PC-3 (cell line): ENCODE measurements around the gene PRKAR1A. TPM values are rescaled to one million over a fixed set of nuclear protein-coding genes. Genes with fewer than 3 reads are reported as not detected.

Experiments used
- ATAC-seq: fragments of 200-7000 bp; cut with Tn5 transposase; 2 replicates; pipeline ENCODE4 v1.9.1; 2020; ENCODE audit warnings: mild to moderate bottlenecking, moderate library complexity
- BruUV-seq: library from RNA; stranded (reverse); fragments of 400-500 nt; replicated peaks from 2 replicates; lab custom pipeline; 2021; lab: Mats Ljungman, UMichigan
- CTCF ChIA-PET: fragments of 300-600 bp; sonication (Branson Sonifier 250); formaldehyde crosslinking; loops from one replicate; lab custom pipeline; 2022; ENCODE audit warnings: antibody characterized with exemption; lab: Charles Lee
- POLR2A ChIA-PET: fragments of 300-600 bp; sonication (Branson Sonifier 250); formaldehyde crosslinking; loops from one replicate; lab custom pipeline; 2022; ENCODE audit warnings: antibody characterized with exemption; ENCODE audit not compliant: unreplicated experiment; lab: Charles Lee
- DNase-seq: peaks from one replicate; pipeline ENCODE4 v3.0.0-alpha.2; 2015
- H2AFZ ChIP-seq: fragments of 300-600 bp; sonication (generic); 2 replicates; pipeline ENCODE4 v1.6.0; 2016; ENCODE audit warnings: antibody characterized with exemption, low read length
- H3F3A ChIP-seq: fragments of 300-600 bp; sonication (generic); one replicate; pipeline ENCODE4 v1.6.0; 2017; ENCODE audit warnings: antibody characterized with exemption, low read length, control low read depth, mild to moderate bottlenecking; ENCODE audit not compliant: unreplicated experiment
- H3K27ac ChIP-seq: fragments of 300-600 bp; sonication (generic); 2 replicates; pipeline ENCODE4 v1.5.1; 2016; ENCODE audit warnings: mild to moderate bottlenecking, low read length
- H3K27me3 ChIP-seq: fragments of 300-600 bp; sonication (generic); 2 replicates; pipeline ENCODE4 v1.6.1; 2016; ENCODE audit warnings: low read length, mixed read lengths
- H3K36me3 ChIP-seq: fragments of 300-600 bp; sonication (generic); 2 replicates; pipeline ENCODE4 v1.6.1; 2016; ENCODE audit warnings: low read depth, mixed run types, low read length, mixed read lengths
- H3K4me1 ChIP-seq: fragments of 300-600 bp; sonication (generic); 2 replicates; pipeline ENCODE4 v1.5.1; 2016; ENCODE audit warnings: low read length; ENCODE audit not compliant: insufficient read depth
- H3K4me2 ChIP-seq: fragments of 300-600 bp; sonication (generic); 2 replicates; pipeline ENCODE4 v1.6.0; 2016; ENCODE audit warnings: low read length
- H3K4me3 ChIP-seq: fragments of 300-600 bp; sonication (generic); 2 replicates; pipeline ENCODE4 v1.5.1; 2016; ENCODE audit warnings: mild to moderate bottlenecking, low read length, mixed read lengths
- H3K79me2 ChIP-seq: fragments of 300-600 bp; sonication (generic); 2 replicates; pipeline ENCODE4 v1.6.1; 2017; ENCODE audit warnings: low read length, mixed read lengths
- H3K9ac ChIP-seq: fragments of 300-600 bp; sonication (generic); 2 replicates; pipeline ENCODE4 v1.6.0; 2016; ENCODE audit warnings: mild to moderate bottlenecking, low read length
- H3K9me2 ChIP-seq: fragments of 300-600 bp; sonication (generic); replicated peaks from 2 replicates; pipeline ENCODE4 v1.6.1; 2016; ENCODE audit warnings: mixed run types, low read length, mixed read lengths
- H3K9me3 ChIP-seq: fragments of 300-600 bp; sonication (generic); 2 replicates; pipeline ENCODE4 v1.6.1; 2016; ENCODE audit warnings: low read length, mixed read lengths
- H4K20me1 ChIP-seq: fragments of 300-600 bp; sonication (generic); 2 replicates; pipeline ENCODE4 v1.6.1; 2016; ENCODE audit warnings: low read length, mixed read lengths
- EZH2 ChIP-seq: fragments of 300-600 bp; sonication (generic); IDR thresholded peaks from one replicate; pipeline ENCODE4 v1.6.1; 2017; ENCODE audit warnings: antibody characterized with exemption, mild to moderate bottlenecking, low read length; ENCODE audit not compliant: unreplicated experiment
- EZH2phosphoT487 ChIP-seq: fragments of 300-600 bp; sonication (generic); IDR thresholded peaks from 2 replicates; pipeline ENCODE4 v1.6.1; 2018; ENCODE audit warnings: mild to moderate bottlenecking, antibody characterized with exemption, low read length, borderline replicate concordance
- intact Hi-C: fragments of 100-400 bp; cut with micrococcal nuclease; formaldehyde crosslinking; loops from 2 replicates; pipeline ENCODE4 v1.9.0; 2023
- total RNA-seq: library from RNA; depleted of rRNA; stranded (reverse); fragments of >200 nt; gene quantifications from 2 replicates; pipeline ENCODE4 v1.2.3, GENCODE V29; 2014
- TF ChIP-seq, protein P1 (sequence below): fragments of 300-600 bp; sonication (generic); conservative IDR thresholded peaks from 2 replicates; pipeline ENCODE4 v1.5.1; 2017; ENCODE audit warnings: antibody characterized with exemption, low read depth, mild to moderate bottlenecking, low read length

Gene PRKAR1A
- total RNA-seq, 1 experiment from 2014 or later: 214 TPM

GRCh38 chr17:68541816-68542215, 29.6 kb downstream of the PRKAR1A start:
- ATAC-seq: no peak
- no TSS peak for BruUV-seq
- Histone ChIP-seq H3K4me1 (peaks cover 29% of the 10 kb centered on the region), H2AFZ (no peak overlapping the region), H3K9me3 (no peaks in the 10 kb centered on the region), H3K27ac (peak overlapping the region; percentile 98), H3K9me2 (no peaks in the 10 kb centered on the region), H3K36me3 (peaks cover 16% of the 10 kb centered on the region), H3F3A (peaks cover 5% of the 10 kb centered on the region), H3K4me3 (no peak overlapping the region), H3K9ac (peak overlapping the region; percentile 79), H4K20me1 (no peaks in the 10 kb centered on the region), H3K79me2 (no peaks in the 10 kb centered on the region), H3K27me3 (no peaks in the 10 kb centered on the region), H3K4me2 (peak overlapping the region; percentile 71; the same call in 1 of the 2 replicates)
- TF ChIP-seq EZH2phosphoT487: no peak
- no peak for TF ChIP-seq EZH2
- TF ChIP-seq, protein P1, sequence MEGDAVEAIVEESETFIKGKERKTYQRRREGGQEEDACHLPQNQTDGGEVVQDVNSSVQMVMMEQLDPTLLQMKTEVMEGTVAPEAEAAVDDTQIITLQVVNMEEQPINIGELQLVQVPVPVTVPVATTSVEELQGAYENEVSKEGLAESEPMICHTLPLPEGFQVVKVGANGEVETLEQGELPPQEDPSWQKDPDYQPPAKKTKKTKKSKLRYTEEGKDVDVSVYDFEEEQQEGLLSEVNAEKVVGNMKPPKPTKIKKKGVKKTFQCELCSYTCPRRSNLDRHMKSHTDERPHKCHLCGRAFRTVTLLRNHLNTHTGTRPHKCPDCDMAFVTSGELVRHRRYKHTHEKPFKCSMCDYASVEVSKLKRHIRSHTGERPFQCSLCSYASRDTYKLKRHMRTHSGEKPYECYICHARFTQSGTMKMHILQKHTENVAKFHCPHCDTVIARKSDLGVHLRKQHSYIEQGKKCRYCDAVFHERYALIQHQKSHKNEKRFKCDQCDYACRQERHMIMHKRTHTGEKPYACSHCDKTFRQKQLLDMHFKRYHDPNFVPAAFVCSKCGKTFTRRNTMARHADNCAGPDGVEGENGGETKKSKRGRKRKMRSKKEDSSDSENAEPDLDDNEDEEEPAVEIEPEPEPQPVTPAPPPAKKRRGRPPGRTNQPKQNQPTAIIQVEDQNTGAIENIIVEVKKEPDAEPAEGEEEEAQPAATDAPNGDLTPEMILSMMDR: no peak
- intact Hi-C loops: loop anchor here (2.0 to 5.0 kb wide), 3 partner anchors 73 to 105 kb away; no protein-coding TSS in a partner anchor
- CTCF ChIA-PET: no interaction called here
- POLR2A ChIA-PET: no interaction called here
- DNase-seq: no peak

GRCh38 chr17:68542698-68543463, 30.7 kb downstream of the PRKAR1A start:
- ATAC-seq: peak; percentile 93
- Histone ChIP-seq H3F3A (peaks cover 5% of the 10 kb centered on the region), H3K9me3 (no peaks in the 10 kb centered on the region), H3K9ac (peak overlapping the region; percentile 91), H4K20me1 (no peaks in the 10 kb centered on the region), H2AFZ (peak overlapping the region; percentile 36), H3K36me3 (peaks cover 6% of the 10 kb centered on the region), H3K4me3 (peak overlapping the region; percentile 14; the same call in 1 of the 2 replicates), H3K27ac (peak overlapping the region; percentile 98), H3K9me2 (no peaks in the 10 kb centered on the region), H3K27me3 (no peaks in the 10 kb centered on the region), H3K79me2 (no peaks in the 10 kb centered on the region), H3K4me2 (peak overlapping the region; percentile 71), H3K4me1 (peaks cover 29% of the 10 kb centered on the region)
- TSS peak; percentile 89 for BruUV-seq
- ChIA-PET CTCF (interaction anchor here (1.4 kb wide), 1 partner anchor 9 kb away, joined by 5 read pairs; no protein-coding TSS in a partner anchor), POLR2A (interaction anchor here (0.6 to 1.4 kb wide), 4 partner anchors 31 to 290 kb away, joined by 3 to 6 read pairs (median 3); partner anchors contain the start of gene PRKAR1A)
- peak; percentile 99 for DNase-seq
- TF ChIP-seq EZH2 (no peak), EZH2phosphoT487 (no peak)
- TF ChIP-seq, protein P1: no peak
- intact Hi-C loops: loop anchor here (1.0 to 5.0 kb wide), 4 partner anchors 9 to 104 kb away; no protein-coding TSS in a partner anchor
